Esophagus squamous epithelium (tissue), 5 donors: ENCODE results near the gene INO80D. TPM values are rescaled to one million over a fixed set of nuclear protein-coding genes. Genes with fewer than 3 reads are reported as not detected.

ENCODE experiments used
- DNase-seq: peaks from one replicate; lab custom pipeline; 2025; lab: John Stamatoyannopoulos, UW
- H3K27ac ChIP-seq, 4 donors: fragments of 200-600 bp; sonication (generic); one replicate each; pipeline ENCODE4 v1.5.1; 2016 to 2019; ENCODE audit warnings: mild to moderate bottlenecking in 1 of 4
- H3K27me3 ChIP-seq, 4 donors: fragments of 200-600 bp; sonication (generic); 1 replicate in 3 of 4; 2 replicates in 1 of 4; pipeline versions ENCODE4 v1.5.1 to v1.6.0; 2017 to 2021; ENCODE audit warnings: antibody characterized with exemption in 1 of 4
- H3K36me3 ChIP-seq, 3 donors: fragments of 200-600 bp; sonication (generic); one replicate each; pipeline ENCODE4 v1.5.1; 2016 to 2019
- H3K4me1 ChIP-seq, 3 donors: fragments of 200-600 bp; sonication (generic); one replicate each; pipeline ENCODE4 v1.5.1; 2017 to 2019
- H3K4me3 ChIP-seq, 4 donors: fragments of 200-600 bp; sonication (generic); 1 replicate in 3 of 4; 2 replicates in 1 of 4; pipeline ENCODE4 v1.5.1; 2016 to 2019; ENCODE audit warnings: mild to moderate bottlenecking in 2 of 4, moderate library complexity in 1 of 4
- H3K9me3 ChIP-seq, 3 donors: fragments of 200-600 bp; sonication (generic); one replicate each; pipeline ENCODE4 v1.5.1; 2016 to 2019
- POLR2A ChIP-seq, 4 donors: fragments of 450-650 bp; IDR thresholded peaks; one replicate each; pipeline ENCODE4 v1.6.1; 2017; ENCODE audit warnings: antibody characterized with exemption in 4 of 4, mild to moderate bottlenecking in 4 of 4, moderate library complexity in 3 of 4
- WGBS, 2 donors: methylation state at CpG; one replicate each; pipeline ENCODE4 v1.1.5; 2018; 5-methylcytosine and 5-hydroxymethylcytosine counted together
- intact Hi-C: fragments of 100-400 bp; cut with DNase I; formaldehyde crosslinking; loops from one replicate; pipeline ENCODE4 v1.15.0; 2022
- total RNA-seq, 4 donors: library from RNA; depleted of rRNA; stranded (reverse); fragments of >200 nt; gene quantifications; one replicate each; pipeline ENCODE4 v1.1.0, GENCODE V29; 2016
- TF ChIP-seq, protein P1 (sequence below), 6 experiments: fragments of 450-650 bp in 4 of 6; fragments of 200-600 bp in 2 of 6; sonication (generic) in 2 of 6; IDR thresholded peaks; one replicate each; pipeline ENCODE4 v1.5.1; 2016 to 2019; ENCODE audit warnings: antibody characterized with exemption in 6 of 6, mild to moderate bottlenecking in 4 of 6, moderate library complexity in 4 of 6
- donor health status: DM: yes; HTN: yes; CAD: no.

INO80D gene
- total RNA-seq, 4 donors from 2014 or later: 9.6 to 20.2 (median 17.1) TPM

DNA sequence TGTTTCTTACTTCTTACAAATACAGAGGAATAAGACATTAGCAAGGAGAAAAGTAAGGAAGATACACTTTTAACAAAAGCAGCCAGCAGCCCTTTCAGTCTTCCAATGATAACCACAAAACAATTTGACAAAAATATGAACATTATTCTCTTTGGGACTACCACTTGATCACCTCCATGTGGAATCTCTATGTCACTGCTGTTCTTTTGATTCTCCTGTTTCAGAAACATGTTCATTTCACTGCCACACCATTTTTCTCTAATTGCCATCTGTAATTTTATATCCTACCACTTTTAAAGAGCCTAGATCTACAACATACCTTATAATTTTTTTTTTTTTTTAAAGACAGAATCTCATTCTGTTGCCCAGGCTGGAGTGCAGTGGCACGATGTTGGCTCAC, 10.9 kb downstream of the INO80D start:
- H3K27me3 ChIP-seq: no peaks in the 10 kb centered on the region
- H3K27ac ChIP-seq: no peak overlapping the region
- peaks cover 0 to 54% (median 3%) of the 10 kb centered on the region in 3 donors for H3K4me1 ChIP-seq
- H3K4me3 ChIP-seq: no peak overlapping the region
- H3K9me3 ChIP-seq: no peaks in the 10 kb centered on the region
- TF ChIP-seq POLR2A (IDR thresholded peaks at IDR 0.05): no peak
- TF ChIP-seq, protein P1, sequence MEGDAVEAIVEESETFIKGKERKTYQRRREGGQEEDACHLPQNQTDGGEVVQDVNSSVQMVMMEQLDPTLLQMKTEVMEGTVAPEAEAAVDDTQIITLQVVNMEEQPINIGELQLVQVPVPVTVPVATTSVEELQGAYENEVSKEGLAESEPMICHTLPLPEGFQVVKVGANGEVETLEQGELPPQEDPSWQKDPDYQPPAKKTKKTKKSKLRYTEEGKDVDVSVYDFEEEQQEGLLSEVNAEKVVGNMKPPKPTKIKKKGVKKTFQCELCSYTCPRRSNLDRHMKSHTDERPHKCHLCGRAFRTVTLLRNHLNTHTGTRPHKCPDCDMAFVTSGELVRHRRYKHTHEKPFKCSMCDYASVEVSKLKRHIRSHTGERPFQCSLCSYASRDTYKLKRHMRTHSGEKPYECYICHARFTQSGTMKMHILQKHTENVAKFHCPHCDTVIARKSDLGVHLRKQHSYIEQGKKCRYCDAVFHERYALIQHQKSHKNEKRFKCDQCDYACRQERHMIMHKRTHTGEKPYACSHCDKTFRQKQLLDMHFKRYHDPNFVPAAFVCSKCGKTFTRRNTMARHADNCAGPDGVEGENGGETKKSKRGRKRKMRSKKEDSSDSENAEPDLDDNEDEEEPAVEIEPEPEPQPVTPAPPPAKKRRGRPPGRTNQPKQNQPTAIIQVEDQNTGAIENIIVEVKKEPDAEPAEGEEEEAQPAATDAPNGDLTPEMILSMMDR (IDR thresholded peaks at IDR 0.05): no peak
- peaks cover 0 to 11% (median 0%) of the 10 kb centered on the region in 3 donors for H3K36me3 ChIP-seq
- intact Hi-C loops: no loop called here
- no peak for DNase-seq
- WGBS, 2 donors: 83 to 100% methylated on average over 1 of the region's 1 CpG

DNA sequence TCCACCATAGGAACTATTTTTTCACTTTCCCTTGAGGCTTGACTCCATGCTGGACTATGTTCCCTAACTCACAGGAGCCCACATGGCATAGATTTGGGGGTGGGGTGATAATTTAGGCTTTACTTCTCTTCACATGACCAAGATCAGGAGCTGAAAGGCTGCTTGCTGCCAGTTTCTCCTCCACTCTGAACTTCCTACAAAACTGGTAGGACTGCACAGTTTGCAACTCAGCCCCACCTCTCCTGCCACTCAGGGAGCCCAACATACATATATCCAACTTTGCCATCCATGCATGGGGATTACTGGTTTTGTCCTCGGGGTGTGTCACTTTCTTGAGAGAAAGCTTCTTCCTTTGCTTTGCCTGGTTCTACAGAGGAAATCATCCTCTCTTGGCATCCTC, 14.2 kb downstream of the INO80D start:
- peaks cover 0 to 11% (median 0%) of the 10 kb centered on the region in 3 donors for H3K36me3 ChIP-seq
- H3K4me1 ChIP-seq: peaks cover 0 to 29% (median 3%) of the 10 kb centered on the region in 3 donors
- intact Hi-C loops: no loop called here
- TF ChIP-seq, protein P1 (IDR thresholded peaks at IDR 0.05): no peak
- TF ChIP-seq POLR2A (IDR thresholded peaks at IDR 0.05): no peak
- H3K4me3 ChIP-seq: no peak overlapping the region
- no peaks in the 10 kb centered on the region for H3K9me3 ChIP-seq
- peak overlapping the region in 3 of 4 donors; percentile 28 to 69 (median 68) for H3K27ac ChIP-seq
- no peak for DNase-seq
- WGBS, 2 donors: 27 to 54% methylated on average over 1 of the region's 1 CpG
- no peaks in the 10 kb centered on the region for H3K27me3 ChIP-seq

DNA sequence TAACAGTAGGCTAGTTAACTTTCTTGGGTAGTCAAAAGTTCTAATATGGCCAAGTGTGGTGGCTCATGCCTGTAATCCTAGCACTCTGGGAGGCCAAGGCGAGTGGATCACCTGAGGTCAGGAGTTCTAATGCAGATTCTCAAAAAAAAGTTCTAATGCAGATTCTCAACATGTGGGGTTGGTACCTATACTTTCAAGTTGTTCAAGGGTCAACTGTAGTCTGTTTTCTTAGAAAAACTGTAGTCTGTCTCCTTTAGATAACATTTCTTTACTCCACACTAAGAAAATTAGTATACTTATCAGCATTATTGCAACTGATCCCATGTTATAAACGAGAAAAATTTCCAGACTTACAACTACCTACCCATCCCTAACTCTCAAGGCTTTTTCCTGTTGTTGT, 16.6 kb downstream of the INO80D start:
- WGBS, 2 donors: 85 to 98% methylated on average over 2 of the region's 2 CpGs
- intact Hi-C loops: no loop called here
- Histone ChIP-seq H3K36me3 (peaks cover 0 to 11% (median 0%) of the 10 kb centered on the region in 3 donors), H3K27ac (no peak overlapping the region), H3K4me1 (peaks cover 0 to 29% (median 3%) of the 10 kb centered on the region in 3 donors), H3K4me3 (no peak overlapping the region), H3K27me3 (no peaks in the 10 kb centered on the region), H3K9me3 (no peaks in the 10 kb centered on the region)
- TF ChIP-seq POLR2A (IDR thresholded peaks at IDR 0.05): no peak
- TF ChIP-seq, protein P1 (IDR thresholded peaks at IDR 0.05): no peak
- DNase-seq: no peak

DNA sequence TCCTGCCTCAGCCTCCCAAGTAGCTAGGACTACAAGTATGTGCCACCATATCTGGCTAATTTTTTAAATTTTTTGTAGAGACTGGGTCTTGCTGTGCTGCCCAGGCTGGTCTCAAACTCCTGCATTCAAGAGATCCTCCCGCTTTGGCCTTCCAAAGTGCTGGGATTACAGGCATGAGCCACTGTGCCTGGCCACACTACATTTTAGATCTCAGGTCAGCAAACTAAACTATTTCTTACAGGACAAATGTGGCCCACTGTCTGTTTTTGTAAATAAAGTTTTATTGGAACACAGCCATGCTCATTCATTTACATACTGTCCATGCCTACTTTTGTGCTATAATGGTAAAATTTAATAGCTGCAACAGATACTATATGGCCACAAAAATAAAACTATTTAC, 17.8 kb downstream of the INO80D start:
- Histone ChIP-seq H3K9me3 (no peaks in the 10 kb centered on the region), H3K4me1 (peaks cover 0 to 26% (median 3%) of the 10 kb centered on the region in 3 donors), H3K36me3 (peaks cover 0 to 4% (median 0%) of the 10 kb centered on the region in 3 donors), H3K27ac (no peak overlapping the region), H3K27me3 (no peaks in the 10 kb centered on the region), H3K4me3 (no peak overlapping the region)
- TF ChIP-seq, protein P1 (IDR thresholded peaks at IDR 0.05): no peak
- TF ChIP-seq POLR2A (IDR thresholded peaks at IDR 0.05): no peak
- WGBS, 2 donors: 92% methylated on average over 1 of the region's 1 CpG
- intact Hi-C loops: no loop called here
- no peak for DNase-seq

DNA sequence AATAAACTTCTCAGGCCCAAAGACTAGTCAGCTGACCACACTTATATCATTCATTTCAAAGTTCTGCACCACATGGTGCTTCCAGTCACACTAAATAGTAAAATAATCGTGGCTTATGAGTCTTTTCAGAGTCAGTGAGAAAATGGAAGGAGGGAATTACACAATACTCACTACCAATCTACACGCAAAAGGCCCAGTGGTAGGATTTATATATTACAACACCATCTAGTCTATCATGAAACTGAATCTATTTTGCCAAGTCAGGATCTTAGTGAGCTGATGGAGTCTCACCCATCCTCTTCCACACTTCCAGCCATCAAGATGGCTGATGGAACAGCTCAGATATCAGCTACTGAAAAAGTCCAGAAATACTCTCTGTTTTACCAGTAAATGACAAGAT, 21.9 kb downstream of the INO80D start:
- no peaks in the 10 kb centered on the region for H3K4me1 ChIP-seq
- intact Hi-C loops: no loop called here
- no peak overlapping the region for H3K27ac ChIP-seq
- no peaks in the 10 kb centered on the region for H3K27me3 ChIP-seq
- H3K9me3 ChIP-seq: no peaks in the 10 kb centered on the region
- H3K4me3 ChIP-seq: no peak overlapping the region
- WGBS, 2 donors: 73 to 84% methylated on average over 2 of the region's 2 CpGs
- no peak for TF ChIP-seq POLR2A (IDR thresholded peaks at IDR 0.05)
- TF ChIP-seq, protein P1 (IDR thresholded peaks at IDR 0.05): peak in 1 of 6 experiments; percentile 20
- no peak for DNase-seq
- H3K36me3 ChIP-seq: peaks cover 0 to 45% (median 5%) of the 10 kb centered on the region in 3 donors
